Stimulated activated CD8-positive, alpha-beta memory T cell treated with anti-CD3 and anti-CD28 coated beads, Interleukin-15, amount 100 ng/mL, for 48 hours (primary cell): ENCODE results near the gene PPA1.
"Not testable (repeated sequence)": the region's sequence is repeated elsewhere in the genome, so short reads cannot be mapped to it uniquely, and the experiment has no call there.

Experiments used
- DNase-seq, 2 donors: peaks; one replicate each; pipeline ENCODE4 v3.0.0-alpha.2; 2020; ENCODE audit warnings: low read depth in 2 of 2

Gene PPA1

GRCh38 chr10:70169649-70170364 lies 63.4 kb downstream of the PPA1 start:
- no peak for DNase-seq

- DNase-seq: no peak
Observed at GRCh38 chr10:70169011-70169410, 64.2 kb downstream of the PPA1 start.

GRCh38 chr10:70167246-70167645 lies 66.0 kb downstream of the PPA1 start:
- DNase-seq: no peak

- no peak for DNase-seq
Observed at GRCh38 chr10:70166394-70166793, 66.8 kb downstream of the PPA1 start.

GRCh38 chr10:70164163-70164562 lies 69.1 kb downstream of the PPA1 start:
- DNase-seq: no peak

- no peak for DNase-seq
Observed at GRCh38 chr10:70163448-70163847, 69.8 kb downstream of the PPA1 start.

GRCh38 chr10:70162892-70163201 lies 70.4 kb downstream of the PPA1 start:
- DNase-seq: peak; percentile 53 to 57

- no peak for DNase-seq
Observed at GRCh38 chr10:70162151-70162891, 70.9 kb downstream of the PPA1 start.

- no peak for DNase-seq
Observed at GRCh38 chr10:70160798-70161197, 72.4 kb downstream of the PPA1 start.

GRCh38 chr10:70159366-70159765 lies 73.9 kb downstream of the PPA1 start:
- not testable (repeated sequence) for DNase-seq

GRCh38 chr10:70158113-70158512 lies 75.1 kb downstream of the PPA1 start:
- DNase-seq: no peak

GRCh38 chr10:70155255-70155838 lies 77.9 kb downstream of the PPA1 start:
- DNase-seq: no peak
